RWPE2 (cell line): Measurements from ENCODE around the gene MCM8.

Experiments
- ATAC-seq: fragments of 200-7000 bp; cut with Tn5 transposase; 3 replicates; pipeline ENCODE4 v1.9.1; 2021; ENCODE audit warnings: low read depth
- DNase-seq: peaks from one replicate; pipeline ENCODE4 v3.0.0-alpha.2; 2020; ENCODE audit warnings: low spot score
- H3K27ac ChIP-seq: fragments of 450-650 bp; 2 replicates; pipeline ENCODE4 v1.5.1; 2017; ENCODE audit warnings: mild to moderate bottlenecking; ENCODE audit not compliant: poor library complexity, severe bottlenecking
- H3K27me3 ChIP-seq: fragments of 250-450 bp; sonication (Bioruptor Pico); 2 replicates; pipeline ENCODE4 v1.5.1; 2021; ENCODE audit warnings: mild to moderate bottlenecking, moderate library complexity; ENCODE audit not compliant: insufficient read depth, poor library complexity, severe bottlenecking
- H3K36me3 ChIP-seq: fragments of 250-450 bp; sonication (Bioruptor Pico); 2 replicates; pipeline ENCODE4 v1.5.1; 2020; ENCODE audit warnings: low read depth, mild to moderate bottlenecking, moderate library complexity
- H3K4me1 ChIP-seq: fragments of 250-450 bp; sonication (Bioruptor Pico); 2 replicates; pipeline ENCODE4 v1.5.1; 2021; ENCODE audit warnings: mild to moderate bottlenecking, moderate library complexity; ENCODE audit not compliant: insufficient read depth, poor library complexity, severe bottlenecking
- H3K4me3 ChIP-seq: fragments of 250-450 bp; sonication (Bioruptor Pico); 2 replicates; pipeline ENCODE4 v1.5.1; 2021; ENCODE audit warnings: mild to moderate bottlenecking, moderate library complexity; ENCODE audit not compliant: severe bottlenecking
- H3K9me3 ChIP-seq: fragments of 250-450 bp; sonication (Bioruptor Pico); 2 replicates; pipeline ENCODE4 v1.5.1; 2021; ENCODE audit warnings: mild to moderate bottlenecking, moderate library complexity; ENCODE audit not compliant: severe bottlenecking
- TF ChIP-seq, protein P1 (sequence below): fragments of 450-650 bp; IDR thresholded peaks from one replicate; pipeline ENCODE4 v1.5.1; 2017; ENCODE audit warnings: mild to moderate bottlenecking, moderate library complexity; ENCODE audit not compliant: poor library complexity, severe bottlenecking

The MCM8 gene

DNA sequence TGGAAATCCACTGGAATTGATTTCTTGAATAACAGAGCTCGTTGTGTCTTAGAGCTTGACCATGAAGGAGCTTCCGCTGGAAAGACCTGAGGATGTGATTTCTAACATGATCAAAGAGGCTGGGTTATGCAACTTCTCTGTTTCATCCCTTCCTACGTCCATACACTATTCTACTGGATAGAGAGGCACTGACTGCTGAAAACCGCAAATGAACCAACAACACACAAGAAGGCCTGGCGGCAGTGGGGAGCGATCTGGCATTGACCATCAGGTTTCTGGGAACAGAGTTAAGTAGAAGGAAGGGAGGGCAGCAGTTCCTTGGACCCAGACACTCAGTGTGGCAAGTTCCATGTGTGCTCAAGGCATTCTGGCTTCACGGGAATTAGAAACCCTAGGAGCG lies 90.1 kb downstream of the MCM8 start:
- no peak overlapping the region for H3K4me3 ChIP-seq
- no peak overlapping the region for H3K27ac ChIP-seq
- H3K36me3 ChIP-seq, result peaks cover 37% of the 10 kb centered on the region
- no peaks in the 10 kb centered on the region for H3K27me3 ChIP-seq
- ATAC-seq, result no peak
- no peaks in the 10 kb centered on the region for H3K4me1 ChIP-seq
- DNase-seq, result no peak
- no peaks in the 10 kb centered on the region for H3K9me3 ChIP-seq
- TF ChIP-seq, protein P1, sequence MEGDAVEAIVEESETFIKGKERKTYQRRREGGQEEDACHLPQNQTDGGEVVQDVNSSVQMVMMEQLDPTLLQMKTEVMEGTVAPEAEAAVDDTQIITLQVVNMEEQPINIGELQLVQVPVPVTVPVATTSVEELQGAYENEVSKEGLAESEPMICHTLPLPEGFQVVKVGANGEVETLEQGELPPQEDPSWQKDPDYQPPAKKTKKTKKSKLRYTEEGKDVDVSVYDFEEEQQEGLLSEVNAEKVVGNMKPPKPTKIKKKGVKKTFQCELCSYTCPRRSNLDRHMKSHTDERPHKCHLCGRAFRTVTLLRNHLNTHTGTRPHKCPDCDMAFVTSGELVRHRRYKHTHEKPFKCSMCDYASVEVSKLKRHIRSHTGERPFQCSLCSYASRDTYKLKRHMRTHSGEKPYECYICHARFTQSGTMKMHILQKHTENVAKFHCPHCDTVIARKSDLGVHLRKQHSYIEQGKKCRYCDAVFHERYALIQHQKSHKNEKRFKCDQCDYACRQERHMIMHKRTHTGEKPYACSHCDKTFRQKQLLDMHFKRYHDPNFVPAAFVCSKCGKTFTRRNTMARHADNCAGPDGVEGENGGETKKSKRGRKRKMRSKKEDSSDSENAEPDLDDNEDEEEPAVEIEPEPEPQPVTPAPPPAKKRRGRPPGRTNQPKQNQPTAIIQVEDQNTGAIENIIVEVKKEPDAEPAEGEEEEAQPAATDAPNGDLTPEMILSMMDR, result no peak

DNA sequence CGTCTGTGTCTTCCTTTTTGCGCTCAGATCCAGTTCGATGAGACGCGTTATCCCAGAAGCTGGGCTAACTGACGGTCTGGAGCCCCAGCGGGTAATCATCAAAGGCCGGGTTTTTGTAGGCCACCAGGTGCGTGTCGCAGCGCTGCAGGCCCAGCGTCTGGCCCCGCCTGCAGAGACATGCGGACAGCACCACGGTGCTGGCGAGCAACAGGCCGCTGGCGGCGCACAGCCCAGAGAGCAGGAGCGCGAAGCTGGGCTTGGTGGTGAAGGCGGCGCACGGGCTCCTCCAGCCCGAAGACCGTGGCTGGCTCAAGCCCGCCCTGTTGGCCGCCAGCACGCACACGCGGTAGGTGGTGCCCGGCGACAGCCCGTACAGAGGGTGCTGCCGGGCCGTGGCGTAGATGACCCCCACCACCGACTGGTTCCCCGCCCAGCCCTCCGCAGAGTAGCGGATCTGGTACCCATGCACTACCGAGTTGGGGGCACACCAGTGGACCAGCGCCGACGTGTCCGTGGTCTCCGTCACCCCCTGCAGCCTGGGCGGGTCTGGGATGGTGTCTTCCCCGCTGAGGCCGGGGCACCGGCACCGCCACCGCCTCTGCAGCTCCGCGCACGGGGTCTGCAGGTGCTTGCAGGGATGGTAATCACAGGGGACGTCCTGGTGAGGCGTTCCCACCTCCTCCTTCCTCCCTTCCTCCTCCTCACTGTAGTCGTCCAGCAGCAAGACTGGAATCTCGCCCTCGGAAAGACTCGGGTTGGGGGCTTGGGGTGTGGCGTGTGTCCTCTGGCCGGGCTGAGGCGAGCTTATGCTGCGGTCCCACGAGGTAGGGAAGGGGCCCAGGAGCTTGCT lies 90.7 kb downstream of the MCM8 start:
- H3K4me3 ChIP-seq, result no peak overlapping the region
- DNase-seq (no peak), ATAC-seq (no peak)
- TF ChIP-seq, protein P1, result no peak
- no peak overlapping the region for H3K27ac ChIP-seq
- no peaks in the 10 kb centered on the region for H3K9me3 ChIP-seq
- peaks cover 30% of the 10 kb centered on the region for H3K36me3 ChIP-seq
- H3K4me1 ChIP-seq, result no peaks in the 10 kb centered on the region
- H3K27me3 ChIP-seq, result no peaks in the 10 kb centered on the region

DNA sequence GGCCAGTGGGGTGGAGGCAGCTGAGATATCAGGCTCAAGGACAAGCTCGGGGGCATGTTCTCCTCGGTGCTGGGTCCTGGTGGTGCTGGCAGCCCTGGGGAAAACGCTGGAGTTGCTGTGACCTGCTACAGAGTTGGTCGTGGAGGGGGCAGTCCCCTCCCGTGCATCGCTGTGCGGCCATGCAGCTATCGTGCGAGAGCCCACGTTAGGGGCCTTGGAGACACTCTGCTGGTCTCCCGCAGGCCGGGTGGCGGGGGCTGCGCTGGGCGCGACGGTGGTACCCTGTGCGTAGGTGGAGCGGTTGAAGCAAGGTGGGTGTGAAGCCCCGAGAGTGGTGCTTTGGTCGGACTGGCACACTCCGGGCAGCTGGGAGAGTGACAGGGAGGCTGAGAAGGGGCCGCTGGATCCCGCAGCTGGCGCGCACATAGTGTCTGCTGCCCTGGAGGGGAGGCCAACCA lies 91.4 kb downstream of the MCM8 start:
- ATAC-seq (no peak), DNase-seq (no peak)
- no peaks in the 10 kb centered on the region for H3K27me3 ChIP-seq
- H3K4me1 ChIP-seq, result no peaks in the 10 kb centered on the region
- H3K9me3 ChIP-seq, result no peaks in the 10 kb centered on the region
- TF ChIP-seq, protein P1, result no peak
- H3K27ac ChIP-seq, result no peak overlapping the region
- peaks cover 24% of the 10 kb centered on the region for H3K36me3 ChIP-seq
- no peak overlapping the region for H3K4me3 ChIP-seq

DNA sequence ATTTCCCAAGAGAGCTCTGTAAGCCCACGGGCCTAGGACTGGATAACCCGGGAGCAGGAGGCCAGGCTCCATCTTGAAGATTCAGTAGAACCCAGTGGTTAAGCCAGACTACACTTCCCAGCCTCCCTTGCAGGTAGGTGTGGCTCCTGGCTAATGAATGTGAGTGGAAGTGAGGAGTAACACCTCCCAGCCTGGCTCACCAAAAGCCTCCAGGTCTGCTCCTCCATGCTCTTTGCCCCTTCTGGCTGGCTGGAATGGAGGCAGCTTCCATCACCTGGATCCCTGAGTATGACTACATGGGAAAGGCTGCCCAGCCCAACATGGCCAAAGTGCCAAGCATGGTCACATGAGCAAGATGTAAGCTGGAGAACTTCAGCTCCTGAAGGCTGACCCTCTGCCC lies 93.7 kb downstream of the MCM8 start:
- DNase-seq (no peak), ATAC-seq (peak; percentile 48; the same call in 2 of the 3 replicates)
- no peaks in the 10 kb centered on the region for H3K9me3 ChIP-seq
- no peaks in the 10 kb centered on the region for H3K4me1 ChIP-seq
- TF ChIP-seq, protein P1, result no peak
- H3K27ac ChIP-seq, result no peak overlapping the region
- H3K36me3 ChIP-seq, result 0 out of 2 replicates have a peak, but pooled peaks cover 5% of the 10 kb centered on the region
- no peaks in the 10 kb centered on the region for H3K27me3 ChIP-seq
- no peak overlapping the region for H3K4me3 ChIP-seq

DNA sequence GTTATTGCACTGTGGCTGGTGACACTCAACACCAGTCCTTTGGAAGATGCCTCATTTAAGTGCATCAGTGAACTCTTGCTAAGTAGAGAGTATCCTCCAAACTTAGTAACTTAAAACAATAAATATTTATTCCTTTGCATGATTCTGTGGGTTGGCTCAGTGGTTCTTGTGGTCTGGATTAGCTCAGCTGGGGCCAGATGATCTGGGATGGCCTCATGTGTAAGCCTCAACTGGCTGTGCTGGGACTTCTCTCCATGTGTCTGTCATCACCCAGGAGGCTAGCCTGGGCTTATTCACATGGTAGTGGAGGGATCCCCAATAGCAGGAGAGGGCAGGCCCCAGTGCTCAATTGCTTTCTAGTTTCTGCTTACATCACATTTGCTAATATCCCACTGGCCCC lies 95.1 kb downstream of the MCM8 start:
- no peak overlapping the region for H3K4me3 ChIP-seq
- ATAC-seq (no peak), DNase-seq (no peak)
- H3K27ac ChIP-seq, result no peak overlapping the region
- no peaks in the 10 kb centered on the region for H3K4me1 ChIP-seq
- TF ChIP-seq, protein P1, result no peak
- no peaks in the 10 kb centered on the region for H3K27me3 ChIP-seq
- H3K9me3 ChIP-seq, result no peaks in the 10 kb centered on the region
- no peaks in the 10 kb centered on the region for H3K36me3 ChIP-seq
